T-helper 1 cell (primary cell): ENCODE results near the gene HP1BP3.
"Not testable (repeated sequence)": the region's sequence is repeated elsewhere in the genome, so short reads cannot be mapped to it uniquely, and the experiment has no call there.

Experiments
- DNase-seq, 5 donors: peaks; one replicate each; pipeline ENCODE4 v3.0.0-alpha.2; 2012 to 2020
- total RNA-seq, 4 donors: gene quantifications; one replicate each; lab custom pipeline; 2026; lab: John Stamatoyannopoulos, UW

Gene HP1BP3
- 243 to 349 (median 283) reads per million in 4 donors for total RNA-seq

- DNase-seq: peak; percentile 72 to 87 (median 74)
These were observed at the start of gene HP1BP3 for GRCh38 chr1:20787029-20787839. TSS of gene HP1BP3 (minus strand) at chr1:20787307. CDS start at chr1:20780440, 6,867 bp downstream.

- no peak for DNase-seq
These were observed 49.1 kb upstream of the HP1BP3 start for GRCh38 chr1:20836230-20836629.

GRCh38 chr1:20834780-20835179 is 47.7 kb upstream of the HP1BP3 start:
- no peak for DNase-seq

GRCh38 chr1:20834192-20834591 is 47.1 kb upstream of the HP1BP3 start:
- DNase-seq: no peak

- no peak for DNase-seq
These were observed 43.3 kb upstream of the HP1BP3 start for GRCh38 chr1:20830378-20830777.

GRCh38 chr1:20829946-20830345 is 42.8 kb upstream of the HP1BP3 start:
- no peak for DNase-seq

- DNase-seq: no peak
These were observed 42.4 kb upstream of the HP1BP3 start for GRCh38 chr1:20829531-20829930.

- no peak for DNase-seq
These were observed 36.7 kb upstream of the HP1BP3 start for GRCh38 chr1:20823845-20824244.

GRCh38 chr1:20821466-20821865 is 34.4 kb upstream of the HP1BP3 start:
- DNase-seq: no peak

- DNase-seq: no peak
These were observed 32.7 kb upstream of the HP1BP3 start for GRCh38 chr1:20819818-20820217.

- DNase-seq: no peak
These were observed 27.4 kb upstream of the HP1BP3 start for GRCh38 chr1:20814534-20814871.

- no peak for DNase-seq
These were observed 24.8 kb upstream of the HP1BP3 start for GRCh38 chr1:20811916-20812315.

GRCh38 chr1:20793236-20793635 is 6.1 kb upstream of the HP1BP3 start:
- no peak for DNase-seq

GRCh38 chr1:20792196-20792595 is 5.1 kb upstream of the HP1BP3 start:
- DNase-seq: no peak

- DNase-seq: no peak
These were observed 3.7 kb upstream of the HP1BP3 start for GRCh38 chr1:20790785-20791184.

GRCh38 chr1:20789598-20789997 is 2.5 kb upstream of the HP1BP3 start:
- DNase-seq: not testable (repeated sequence)

- no peak for DNase-seq
These were observed 1.0 kb upstream of the HP1BP3 start for GRCh38 chr1:20787840-20788795.

- peak; percentile 92 to 97 (median 94) for DNase-seq
These were observed 666 bp downstream of the HP1BP3 start for GRCh38 chr1:20786253-20787028.

- DNase-seq: no peak
These were observed 1.2 kb downstream of the HP1BP3 start for GRCh38 chr1:20785907-20786252.

- no peak for DNase-seq
These were observed 11.4 kb downstream of the HP1BP3 start for GRCh38 chr1:20775700-20776099.

- no peak for DNase-seq
These were observed 15.3 kb downstream of the HP1BP3 start for GRCh38 chr1:20771780-20772179.

GRCh38 chr1:20770314-20771087 is 16.6 kb downstream of the HP1BP3 start:
- no peak for DNase-seq
